GM12864 (cell line): ENCODE data around the gene AGPAT4.
"Not testable (repeated sequence)": the region's sequence is repeated elsewhere in the genome, so short reads cannot be mapped to it uniquely, and the experiment has no call there.

ENCODE experiments used
- DNase-seq: peaks from one replicate; pipeline ENCODE4 v3.0.0-alpha.2; 2011; ENCODE audit warnings: low read depth
- H3K4me3 ChIP-seq: 2 replicates; pipeline ENCODE4 v1.5.1; 2011; ENCODE audit warnings: mild to moderate bottlenecking, low read depth, low read length, control low read depth
- TF ChIP-seq, protein P1 (sequence below): IDR thresholded peaks from 2 replicates; pipeline ENCODE4 v1.5.1; 2011; ENCODE audit warnings: low read depth, mild to moderate bottlenecking, moderate library complexity, low read length, control low read depth, inconsistent platforms; ENCODE audit errors: missing control alignments

AGPAT4 gene

DNA sequence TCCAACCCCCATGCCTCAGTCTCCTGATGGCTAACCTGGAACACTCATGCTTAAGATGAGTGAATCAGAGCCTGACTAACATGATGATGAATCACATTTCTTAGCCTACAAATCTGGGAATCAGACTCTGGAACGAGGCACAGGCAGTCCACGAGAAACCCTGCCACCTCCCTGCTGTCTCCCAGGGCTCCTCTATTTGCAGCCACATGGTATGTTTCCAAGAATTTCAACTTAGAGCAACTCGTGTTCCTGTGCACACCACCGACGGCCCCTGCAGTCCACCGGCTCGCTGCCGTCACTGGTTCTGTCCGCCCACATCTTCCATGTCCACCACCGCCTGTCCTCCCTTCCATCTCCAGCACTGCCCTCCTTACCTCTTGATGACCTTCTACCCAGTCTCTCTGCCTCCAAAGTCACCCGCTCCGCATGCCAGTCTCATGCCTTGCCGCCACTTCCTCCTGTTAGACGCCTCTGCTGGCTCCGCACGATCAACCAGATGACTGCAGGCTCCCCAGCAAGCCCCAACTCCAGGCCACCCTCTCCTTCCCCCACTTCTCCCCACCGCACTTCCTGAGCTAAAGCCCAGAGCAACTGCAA is 87.6 kb downstream of the AGPAT4 start:
- no peak overlapping the region for H3K4me3 ChIP-seq
- TF ChIP-seq, protein P1, sequence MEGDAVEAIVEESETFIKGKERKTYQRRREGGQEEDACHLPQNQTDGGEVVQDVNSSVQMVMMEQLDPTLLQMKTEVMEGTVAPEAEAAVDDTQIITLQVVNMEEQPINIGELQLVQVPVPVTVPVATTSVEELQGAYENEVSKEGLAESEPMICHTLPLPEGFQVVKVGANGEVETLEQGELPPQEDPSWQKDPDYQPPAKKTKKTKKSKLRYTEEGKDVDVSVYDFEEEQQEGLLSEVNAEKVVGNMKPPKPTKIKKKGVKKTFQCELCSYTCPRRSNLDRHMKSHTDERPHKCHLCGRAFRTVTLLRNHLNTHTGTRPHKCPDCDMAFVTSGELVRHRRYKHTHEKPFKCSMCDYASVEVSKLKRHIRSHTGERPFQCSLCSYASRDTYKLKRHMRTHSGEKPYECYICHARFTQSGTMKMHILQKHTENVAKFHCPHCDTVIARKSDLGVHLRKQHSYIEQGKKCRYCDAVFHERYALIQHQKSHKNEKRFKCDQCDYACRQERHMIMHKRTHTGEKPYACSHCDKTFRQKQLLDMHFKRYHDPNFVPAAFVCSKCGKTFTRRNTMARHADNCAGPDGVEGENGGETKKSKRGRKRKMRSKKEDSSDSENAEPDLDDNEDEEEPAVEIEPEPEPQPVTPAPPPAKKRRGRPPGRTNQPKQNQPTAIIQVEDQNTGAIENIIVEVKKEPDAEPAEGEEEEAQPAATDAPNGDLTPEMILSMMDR = no peak
- no peak for DNase-seq

DNA sequence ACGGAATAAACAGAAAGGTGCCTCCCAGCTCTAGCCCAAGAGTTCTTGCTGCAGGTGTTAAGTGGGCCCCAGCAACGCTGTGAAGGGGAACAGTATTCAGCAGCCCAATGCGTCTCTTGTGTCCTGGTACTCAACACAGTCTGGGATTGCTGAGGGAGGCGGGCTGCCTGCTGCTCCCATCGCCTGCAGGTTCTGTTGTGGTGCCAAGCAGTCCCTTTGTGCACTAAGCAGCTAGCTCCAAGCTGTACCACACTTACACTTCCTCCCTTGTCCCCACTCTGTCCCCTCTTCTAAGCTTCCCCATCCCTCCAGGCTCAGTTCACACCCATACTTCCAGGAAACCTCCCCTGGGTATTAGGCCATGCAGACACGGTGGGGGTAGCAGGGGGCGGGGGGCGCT is 92.7 kb downstream of the AGPAT4 start:
- DNase-seq = no peak
- no peak overlapping the region for H3K4me3 ChIP-seq
- TF ChIP-seq, protein P1 = no peak

DNA sequence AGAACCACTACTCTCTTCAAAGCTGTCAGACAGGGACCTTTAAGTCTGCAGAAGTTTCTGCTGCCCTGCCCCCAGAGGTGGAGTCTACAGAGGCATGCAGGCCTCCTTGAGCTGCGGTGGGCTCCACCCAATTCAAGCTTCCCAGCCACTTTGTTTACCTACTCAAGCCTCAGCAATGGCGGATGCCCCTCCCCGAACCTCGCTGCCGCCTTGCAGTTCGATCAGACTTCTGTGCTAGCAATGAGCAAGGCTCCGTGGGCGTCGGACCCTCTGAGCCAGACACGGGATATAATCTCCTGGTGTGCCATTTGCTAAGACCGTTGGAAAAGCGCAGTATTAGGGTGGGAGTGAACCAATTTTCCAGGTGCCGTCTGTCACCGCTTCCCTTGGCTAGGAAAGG is 95.7 kb downstream of the AGPAT4 start:
- DNase-seq, H3K4me3 ChIP-seq: not testable (repeated sequence)

DNA sequence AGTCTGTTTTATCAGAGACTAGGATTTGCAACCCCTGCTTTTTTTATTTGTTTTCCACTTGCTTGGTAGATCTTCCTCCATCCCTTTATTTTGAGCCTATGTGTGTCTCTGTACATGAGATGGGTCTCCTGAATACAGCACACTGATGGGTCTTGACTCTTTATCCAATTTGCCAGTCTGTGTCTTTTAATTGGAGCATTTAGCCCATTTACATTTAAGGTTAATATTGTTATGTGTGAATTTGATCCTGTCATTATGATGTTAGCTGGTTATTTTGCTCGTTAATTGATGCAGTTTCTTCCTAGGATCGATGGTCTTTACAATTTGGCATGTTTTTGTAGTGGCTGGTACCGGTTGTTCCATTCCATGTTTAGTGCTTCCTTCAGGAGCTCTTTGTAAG is 97.4 kb downstream of the AGPAT4 start:
- DNase-seq, H3K4me3 ChIP-seq: not testable (repeated sequence)

DNA sequence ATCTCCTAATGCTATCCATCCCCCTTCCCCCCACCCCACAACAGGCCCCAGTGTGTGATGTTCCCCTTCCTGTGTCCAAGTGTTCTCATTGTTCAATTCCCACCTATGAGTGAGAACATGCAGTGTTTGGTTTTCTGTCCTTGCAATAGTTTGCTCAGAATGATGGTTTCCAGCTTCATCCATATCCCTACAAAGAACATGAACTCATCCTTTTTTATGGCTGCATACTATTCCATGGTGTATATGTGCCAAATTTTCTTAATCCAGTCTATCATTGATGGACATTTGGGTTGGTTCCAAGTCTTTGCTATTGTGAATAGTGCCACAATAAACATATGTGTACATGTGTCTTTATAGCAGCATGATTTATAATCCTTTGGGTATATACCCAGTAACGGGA is 101.1 kb downstream of the AGPAT4 start:
- not testable (repeated sequence) for H3K4me3 ChIP-seq, DNase-seq

DNA sequence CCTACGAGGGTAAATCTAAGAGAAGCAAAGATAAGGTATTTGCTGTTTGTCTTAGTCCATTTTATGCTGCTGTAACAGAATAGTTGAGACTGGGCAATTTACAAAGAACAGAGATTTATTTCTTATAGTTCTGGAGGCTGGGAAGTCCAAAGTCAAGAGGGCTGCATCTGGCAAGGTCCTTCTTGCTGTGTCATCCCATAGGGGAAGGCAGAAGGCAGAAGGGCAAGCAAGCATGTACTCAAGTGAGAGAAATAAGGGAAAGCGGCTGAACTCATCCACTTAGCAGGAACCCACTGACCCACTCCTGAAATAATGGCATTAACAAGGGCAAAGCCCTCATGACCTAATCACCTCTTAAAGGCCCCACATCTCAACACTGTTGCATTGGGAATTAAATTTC is 102.7 kb downstream of the AGPAT4 start:
- H3K4me3 ChIP-seq = no peak overlapping the region
- no peak for DNase-seq
- TF ChIP-seq, protein P1 = no peak

DNA sequence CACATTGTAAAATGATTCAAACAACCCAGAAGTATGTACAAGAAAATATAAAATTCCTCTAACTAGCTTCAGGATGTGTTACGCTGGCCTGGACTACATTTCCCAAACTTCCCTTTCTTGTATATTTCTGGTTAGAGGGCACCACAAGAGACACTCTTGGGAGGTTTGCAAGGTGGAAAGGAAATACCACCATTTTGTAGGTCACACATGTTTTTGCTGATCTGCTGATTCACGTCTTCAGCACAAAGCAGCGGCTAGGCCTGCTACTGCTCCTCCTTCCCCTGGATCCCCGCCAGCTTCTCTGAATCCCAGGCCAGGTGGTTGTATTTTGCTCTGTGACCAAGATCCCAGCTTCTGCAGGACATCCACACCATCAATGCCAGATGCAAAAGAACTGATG is 104.2 kb downstream of the AGPAT4 start:
- TF ChIP-seq, protein P1 = no peak
- H3K4me3 ChIP-seq = no peak overlapping the region
- DNase-seq = no peak

DNA sequence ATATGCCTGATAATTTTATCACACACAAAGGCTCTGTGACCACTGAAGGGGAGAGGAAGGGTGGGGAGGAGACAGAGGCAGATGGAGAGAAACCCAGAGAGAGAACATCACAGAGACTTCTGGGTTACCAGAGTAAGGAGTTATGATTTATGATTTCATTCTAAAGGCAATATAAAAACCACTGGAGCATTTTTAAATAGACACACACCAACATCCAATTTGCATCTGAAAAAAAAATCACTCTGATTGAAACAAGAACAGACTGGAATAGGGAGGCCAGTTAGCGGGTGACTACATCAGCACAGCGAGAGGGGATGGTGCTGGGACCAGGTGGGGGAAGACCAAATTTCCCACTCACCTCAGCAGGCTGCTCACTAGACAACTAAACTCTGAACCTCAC is 104.8 kb downstream of the AGPAT4 start:
- DNase-seq = no peak
- TF ChIP-seq, protein P1 = no peak
- H3K4me3 ChIP-seq = no peak overlapping the region

DNA sequence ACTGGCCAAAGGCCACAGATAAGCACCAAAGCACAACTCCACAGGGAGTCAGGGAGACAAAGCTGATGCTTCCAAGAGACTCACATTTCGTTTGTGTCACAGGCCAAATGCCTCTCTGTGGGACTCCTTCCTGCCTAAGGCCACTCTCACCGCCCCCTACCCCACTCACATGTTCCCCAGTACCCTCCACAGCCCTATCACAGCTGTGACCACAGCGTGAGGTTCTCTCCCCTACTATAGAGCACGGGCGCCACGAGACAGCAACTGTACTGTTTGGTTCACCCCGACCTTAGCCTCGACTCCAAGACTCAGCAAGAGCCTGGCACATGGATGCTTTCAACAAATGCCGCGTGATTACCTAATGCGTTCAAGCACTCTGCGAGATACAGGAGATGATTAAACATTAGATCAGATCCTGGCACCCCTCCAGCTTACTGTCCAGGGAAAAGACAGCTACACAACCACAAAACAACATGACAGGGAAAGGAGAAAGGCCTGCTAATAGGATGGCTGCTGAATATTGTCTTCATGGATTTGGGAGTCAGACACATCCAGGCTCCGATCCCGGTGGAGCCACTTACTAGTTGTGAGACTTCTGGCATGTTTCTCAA is 105.5 kb downstream of the AGPAT4 start:
- TF ChIP-seq, protein P1 = no peak
- H3K4me3 ChIP-seq = no peak overlapping the region
- DNase-seq = no peak
